ENCODE measurements around the gene OSMR. TPM values are rescaled to one million over a fixed set of nuclear protein-coding genes. Genes with fewer than 3 reads are reported as not detected.

OSMR gene
- total RNA-seq, 2 donors from 2014 or later = 3.0 to 14.3 TPM

DNA sequence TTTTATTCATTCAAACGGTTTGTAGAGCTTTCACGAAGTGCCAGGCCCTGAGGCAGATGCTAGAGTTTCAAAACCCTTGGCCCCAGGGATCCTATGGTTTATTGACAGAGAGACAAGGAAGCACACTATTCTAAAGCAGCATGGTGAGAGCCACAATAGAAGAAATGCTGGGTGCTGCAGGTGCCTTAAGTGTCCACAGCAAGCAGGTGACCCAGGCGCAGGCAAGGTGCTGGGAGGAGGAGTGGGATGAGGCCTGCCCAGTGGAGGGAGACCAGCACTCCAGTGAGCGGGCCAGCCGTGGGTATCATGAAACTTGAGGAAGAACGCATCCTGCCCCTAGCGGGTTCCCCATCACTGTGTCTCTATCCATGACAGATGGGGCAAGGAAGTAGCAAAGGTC is 71.0 kb downstream of the OSMR start:
- DNase-seq = no peak
- Histone ChIP-seq H3K9me3 (no peaks in the 10 kb centered on the region), H3K27ac (no peak overlapping the region), H3K27me3 (no peaks in the 10 kb centered on the region), H3K4me1 (no peaks in the 10 kb centered on the region), H3K4me3 (no peak overlapping the region), H3K36me3 (no peaks in the 10 kb centered on the region), H3K9ac (ENCODE audit: low read depth in 2 of 2, low read length in 2 of 2) (no peak overlapping the region)
- TF ChIP-seq, protein P1, sequence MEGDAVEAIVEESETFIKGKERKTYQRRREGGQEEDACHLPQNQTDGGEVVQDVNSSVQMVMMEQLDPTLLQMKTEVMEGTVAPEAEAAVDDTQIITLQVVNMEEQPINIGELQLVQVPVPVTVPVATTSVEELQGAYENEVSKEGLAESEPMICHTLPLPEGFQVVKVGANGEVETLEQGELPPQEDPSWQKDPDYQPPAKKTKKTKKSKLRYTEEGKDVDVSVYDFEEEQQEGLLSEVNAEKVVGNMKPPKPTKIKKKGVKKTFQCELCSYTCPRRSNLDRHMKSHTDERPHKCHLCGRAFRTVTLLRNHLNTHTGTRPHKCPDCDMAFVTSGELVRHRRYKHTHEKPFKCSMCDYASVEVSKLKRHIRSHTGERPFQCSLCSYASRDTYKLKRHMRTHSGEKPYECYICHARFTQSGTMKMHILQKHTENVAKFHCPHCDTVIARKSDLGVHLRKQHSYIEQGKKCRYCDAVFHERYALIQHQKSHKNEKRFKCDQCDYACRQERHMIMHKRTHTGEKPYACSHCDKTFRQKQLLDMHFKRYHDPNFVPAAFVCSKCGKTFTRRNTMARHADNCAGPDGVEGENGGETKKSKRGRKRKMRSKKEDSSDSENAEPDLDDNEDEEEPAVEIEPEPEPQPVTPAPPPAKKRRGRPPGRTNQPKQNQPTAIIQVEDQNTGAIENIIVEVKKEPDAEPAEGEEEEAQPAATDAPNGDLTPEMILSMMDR (IDR thresholded peaks at IDR 0.05) = no peak
- intact Hi-C loops (cut with DNase I) = no loop called here

DNA sequence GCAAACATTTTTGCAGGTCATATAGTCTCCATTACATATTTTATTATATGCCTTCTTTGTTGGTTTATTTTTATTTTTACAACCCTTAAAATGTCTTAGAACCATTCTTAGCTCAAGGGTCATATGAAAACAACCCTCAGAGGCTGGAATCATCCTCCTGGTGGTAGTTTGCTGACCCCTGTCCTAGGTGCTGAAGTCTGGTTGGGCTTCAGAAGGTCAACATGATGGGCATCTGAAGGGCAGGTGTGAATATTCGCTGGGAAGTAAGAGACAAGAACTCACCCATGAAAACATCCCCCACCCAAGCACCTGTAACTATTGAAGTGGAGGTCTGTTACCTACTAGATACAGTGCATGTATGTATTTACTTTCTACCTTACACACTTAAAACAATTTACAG is 75.4 kb downstream of the OSMR start:
- no peak overlapping the region for H3K9ac ChIP-seq (ENCODE audit: low read depth in 2 of 2, low read length in 2 of 2)
- no peak overlapping the region for H3K4me3 ChIP-seq
- no peak overlapping the region for H3K27ac ChIP-seq
- intact Hi-C loops (cut with DNase I) = no loop called here
- no peaks in the 10 kb centered on the region for H3K9me3 ChIP-seq
- H3K27me3 ChIP-seq = no peaks in the 10 kb centered on the region
- H3K36me3 ChIP-seq = no peaks in the 10 kb centered on the region
- no peak for DNase-seq
- H3K4me1 ChIP-seq = no peaks in the 10 kb centered on the region
- TF ChIP-seq, protein P1 (IDR thresholded peaks at IDR 0.05) = no peak

DNA sequence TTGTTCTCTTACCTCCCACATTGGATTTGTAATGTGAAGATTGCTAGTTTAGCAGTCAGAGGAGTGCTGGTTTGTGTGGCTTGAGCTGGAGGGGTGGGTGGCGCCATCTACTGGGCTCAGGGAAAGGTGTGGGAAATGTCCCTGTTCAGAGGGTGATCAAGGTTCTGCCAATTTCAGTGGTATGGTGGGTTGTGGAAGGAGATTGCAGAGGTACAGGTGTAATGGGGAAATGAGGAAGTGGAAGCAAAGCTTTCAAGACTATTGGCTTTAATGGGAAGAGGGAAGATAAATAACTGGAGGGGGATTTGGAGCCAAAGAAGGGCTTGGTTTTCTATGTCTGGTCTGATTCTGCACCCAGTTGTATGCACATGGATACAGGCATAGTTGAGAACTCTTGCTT is 76.4 kb downstream of the OSMR start:
- Histone ChIP-seq H3K4me1 (no peaks in the 10 kb centered on the region), H3K27ac (no peak overlapping the region), H3K36me3 (no peaks in the 10 kb centered on the region), H3K9me3 (no peaks in the 10 kb centered on the region), H3K9ac (ENCODE audit: low read depth in 2 of 2, low read length in 2 of 2) (no peak overlapping the region), H3K4me3 (no peak overlapping the region), H3K27me3 (no peaks in the 10 kb centered on the region)
- intact Hi-C loops (cut with DNase I) = no loop called here
- TF ChIP-seq, protein P1 (IDR thresholded peaks at IDR 0.05) = peak; percentile 68
- DNase-seq = peak; percentile 25

DNA sequence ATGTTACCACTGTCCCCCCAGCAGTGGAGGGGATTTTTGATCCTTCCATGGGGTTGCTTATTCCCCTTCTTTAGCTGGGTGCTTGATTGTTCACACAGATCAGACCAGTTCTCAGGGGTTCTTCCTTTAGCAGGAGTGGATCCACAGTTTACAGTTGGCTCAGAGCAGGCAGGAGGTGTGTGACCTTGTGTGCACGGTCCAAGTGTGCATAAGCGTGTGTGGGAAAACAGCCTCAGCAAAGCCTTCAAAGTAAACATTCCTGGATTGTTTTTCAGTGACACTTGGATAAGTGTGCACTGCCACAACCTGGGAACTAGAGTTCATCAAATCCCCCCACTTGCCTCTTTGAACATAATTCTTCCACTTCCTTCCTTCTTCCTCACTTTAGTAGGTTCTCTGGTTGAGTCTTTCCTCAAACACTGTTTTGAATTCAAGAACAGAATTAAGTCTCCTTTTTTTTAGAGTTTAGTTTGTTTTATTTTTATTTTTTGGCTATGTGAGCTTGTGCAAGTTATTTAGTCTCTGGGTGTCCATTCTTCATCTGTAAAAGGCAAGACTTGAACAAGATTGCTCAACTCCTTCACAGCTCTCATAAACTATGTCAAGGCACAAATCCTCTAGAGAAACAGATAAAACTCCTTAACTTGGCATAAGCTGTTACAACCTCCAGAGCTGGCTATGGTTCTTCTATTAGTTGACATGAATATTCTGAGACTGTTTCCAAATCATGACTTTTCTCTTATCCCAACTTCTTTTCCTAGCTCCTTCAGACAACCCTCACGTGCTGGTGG is 78.0 kb downstream of the OSMR start:
- Histone ChIP-seq H3K36me3 (no peaks in the 10 kb centered on the region), H3K27me3 (no peaks in the 10 kb centered on the region), H3K4me1 (no peaks in the 10 kb centered on the region), H3K4me3 (no peak overlapping the region), H3K9ac (ENCODE audit: low read depth in 2 of 2, low read length in 2 of 2) (no peak overlapping the region), H3K27ac (no peak overlapping the region), H3K9me3 (no peaks in the 10 kb centered on the region)
- TF ChIP-seq, protein P1 (IDR thresholded peaks at IDR 0.05) = no peak
- DNase-seq = no peak
- intact Hi-C loops (cut with DNase I) = no loop called here

DNA sequence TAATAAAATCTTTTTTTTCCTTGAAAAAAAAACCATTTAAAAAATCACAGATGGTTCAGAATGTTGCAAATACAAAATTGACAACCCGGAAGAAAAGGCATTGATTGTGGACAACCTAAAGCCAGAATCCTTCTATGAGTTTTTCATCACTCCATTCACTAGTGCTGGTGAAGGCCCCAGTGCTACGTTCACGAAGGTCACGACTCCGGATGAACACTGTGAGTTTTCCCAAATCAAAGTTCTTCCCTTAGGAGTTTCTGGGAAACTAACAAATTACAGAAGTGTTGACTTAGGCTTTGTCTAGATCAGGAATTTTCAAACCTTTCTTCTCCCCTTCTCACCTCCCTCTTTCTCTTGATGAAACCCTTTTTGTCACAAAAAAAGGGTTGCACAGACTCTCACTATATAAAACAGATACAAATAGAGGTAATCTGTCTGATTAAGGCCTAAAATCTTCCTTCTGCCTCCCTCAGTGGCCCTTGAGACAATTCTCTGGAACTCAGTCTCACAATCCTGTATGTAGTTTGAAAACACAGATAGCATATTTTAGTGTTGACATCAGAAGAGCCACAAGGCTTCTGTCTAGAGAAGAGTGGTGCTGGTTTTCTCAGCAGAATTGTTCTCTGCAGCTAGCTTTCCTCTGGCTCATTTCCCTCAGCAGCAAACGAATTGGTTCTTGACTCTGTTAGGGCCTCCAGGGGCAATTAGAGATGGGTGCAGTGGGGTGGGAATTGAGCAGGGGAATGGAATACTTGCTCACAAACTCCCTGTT is 79.5 kb downstream of the OSMR start:
- no peaks in the 10 kb centered on the region for H3K27me3 ChIP-seq
- DNase-seq = no peak
- intact Hi-C loops (cut with DNase I) = no loop called here
- TF ChIP-seq, protein P1 (IDR thresholded peaks at IDR 0.05) = no peak
- no peaks in the 10 kb centered on the region for H3K4me1 ChIP-seq
- H3K27ac ChIP-seq = no peak overlapping the region
- no peak overlapping the region for H3K9ac ChIP-seq (ENCODE audit: low read depth in 2 of 2, low read length in 2 of 2)
- H3K36me3 ChIP-seq = no peaks in the 10 kb centered on the region
- no peaks in the 10 kb centered on the region for H3K9me3 ChIP-seq
- H3K4me3 ChIP-seq = no peak overlapping the region
